Omental fat pad (tissue), 4 donors: ENCODE data around the gene IFITM2. TPM values are rescaled to one million over a fixed set of nuclear protein-coding genes. Genes with fewer than 3 reads are reported as not detected.

Experiments used
- ATAC-seq: fragments of 150-250 bp; one replicate; pipeline ENCODE4 v1.9.1; 2016; ENCODE audit warnings: mild to moderate bottlenecking, moderate library complexity; ENCODE audit not compliant: low FRiP score
- DNase-seq: peaks from one replicate; pipeline ENCODE4 v3.0.0-alpha.2; 2019; ENCODE audit warnings: low spot score
- CTCF ChIP-seq, 3 donors: fragments of 450-650 bp; IDR thresholded peaks; one replicate each; pipeline ENCODE4 v1.5.1; 2016 to 2017; ENCODE audit warnings: antibody characterized with exemption in 3 of 3, mild to moderate bottlenecking in 3 of 3, moderate library complexity in 2 of 3
- total RNA-seq, 4 donors: library from RNA; depleted of rRNA; stranded (reverse); fragments of >200 nt; gene quantifications; one replicate each; pipeline ENCODE4 v1.1.0, GENCODE V29; 2016

Gene IFITM2
- total RNA-seq, 4 donors from 2014 or later, result 266 to 442 (median 382) TPM

- ATAC-seq, result no peak
- no peak for TF ChIP-seq CTCF (IDR thresholded peaks at IDR 0.05)
- DNase-seq, result no peak
Measured at GRCh38 chr11:270451-271318, 36.9 kb upstream of the IFITM2 start.

- DNase-seq (no peak), ATAC-seq (no peak)
- TF ChIP-seq CTCF (IDR thresholded peaks at IDR 0.05), result no peak
Measured at GRCh38 chr11:271319-271715, 36.3 kb upstream of the IFITM2 start.

GRCh38 chr11:272195-272930, 35.3 kb upstream of the IFITM2 start:
- ATAC-seq (no peak), DNase-seq (no peak)
- no peak for TF ChIP-seq CTCF (IDR thresholded peaks at IDR 0.05)

GRCh38 chr11:272931-273198, 34.8 kb upstream of the IFITM2 start:
- DNase-seq (no peak), ATAC-seq (no peak)
- TF ChIP-seq CTCF (IDR thresholded peaks at IDR 0.05), result no peak

- TF ChIP-seq CTCF (IDR thresholded peaks at IDR 0.05), result no peak
- ATAC-seq (no peak), DNase-seq (no peak)
Measured at GRCh38 chr11:276219-276618, 31.4 kb upstream of the IFITM2 start.

- no peak for ATAC-seq
- TF ChIP-seq CTCF (IDR thresholded peaks at IDR 0.05), result no peak
- no peak for DNase-seq
Measured at GRCh38 chr11:278001-278951, 29.3 kb upstream of the IFITM2 start, which contains the start of gene NLRP6. Gene NLRP6, plus strand, starts transcription at chr11:278407. Its CDS starts 163 bp downstream, at chr11:278570.
